ENCODE data around the gene CFAP65. TPM values are rescaled to one million over a fixed set of nuclear protein-coding genes. Genes with fewer than 3 reads are reported as not detected.

Gene CFAP65
- total and polyA plus RNA-seq, 2 of the 13 experiments (the other 11 are each of a cell fraction or from before 2014, with no cell fraction given), result 0.05 TPM; not detected in 1

DNA sequence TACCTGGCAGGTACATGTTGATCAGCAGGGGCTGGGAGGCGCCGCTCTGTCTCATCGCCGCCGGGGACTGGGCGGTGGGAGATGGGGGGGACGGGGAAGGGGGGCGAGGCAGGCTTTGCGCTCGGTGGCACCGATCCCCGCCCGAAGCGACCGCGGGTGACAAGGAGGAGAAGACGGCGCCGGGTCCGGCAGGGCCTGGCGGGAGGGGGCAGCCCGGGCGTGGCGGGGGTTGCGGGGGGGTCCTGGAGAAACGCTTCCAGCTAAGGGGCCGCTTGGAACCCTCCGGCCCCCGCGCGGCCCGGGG lies 56.3 kb downstream of the CFAP65 start, which contains the start of gene FEV:
Gene FEV, minus strand, starts transcription at position 164 of the 304 bp plus-strand sequence. Its CDS starts 109 bp downstream, at position 55.
- TF ChIP-seq ZMYM3 (CRISPR knock-in tag; IDR thresholded peaks at IDR 0.05) (no peak), HNRNPLL (IDR thresholded peaks at IDR 0.05; ENCODE audit: low read depth, low read length, poor library complexity, severe bottlenecking) (no peak), ARNT (IDR thresholded peaks at IDR 0.05) (no peak), ZNF775 (CRISPR knock-in tag; IDR thresholded peaks at IDR 0.05; ENCODE audit: borderline replicate concordance) (no peak), ZZZ3 (CRISPR knock-in tag; IDR thresholded peaks at IDR 0.05; ENCODE audit: borderline replicate concordance) (no peak), NFATC3 (CRISPR knock-in tag; IDR thresholded peaks at IDR 0.05) (no peak), ZNF138 (CRISPR knock-in tag; IDR thresholded peaks at IDR 0.05; ENCODE audit: low read depth) (no peak), HNRNPH1 (optimal IDR thresholded peaks at IDR 0.05; ENCODE audit: low read depth, low read length) (no peak), GATAD2A (CRISPR knock-in tag; IDR thresholded peaks at IDR 0.05) (no peak), CAMTA2 (CRISPR knock-in tag; IDR thresholded peaks at IDR 0.05; ENCODE audit: borderline replicate concordance) (no peak), MAFK (conservative IDR thresholded peaks at IDR 0.05 in 1 of 2, IDR thresholded peaks at IDR 0.05 in 1 of 2; ENCODE audit: low read length in 2 of 2) (no peak), FOXA1 (IDR thresholded peaks at IDR 0.05) (no peak), FOXA1 (CRISPR knock-in tag; IDR thresholded peaks at IDR 0.05) (no peak), ZSCAN29 (CRISPR knock-in tag; conservative IDR thresholded peaks at IDR 0.05) (no peak), CREM (IDR thresholded peaks at IDR 0.05) (no peak), CREM (CRISPR knock-in tag; IDR thresholded peaks at IDR 0.05) (no peak), LCORL (IDR thresholded peaks at IDR 0.05) (no peak), LCORL (CRISPR knock-in tag; IDR thresholded peaks at IDR 0.05) (no peak), ZNF101 (CRISPR knock-in tag; IDR thresholded peaks at IDR 0.05; ENCODE audit: borderline replicate concordance, low read depth) (no peak), PTBP1 (IDR thresholded peaks at IDR 0.05; ENCODE audit: low read depth, low read length, poor library complexity, severe bottlenecking) (no peak)
- TF ChIP-seq, protein P1, sequence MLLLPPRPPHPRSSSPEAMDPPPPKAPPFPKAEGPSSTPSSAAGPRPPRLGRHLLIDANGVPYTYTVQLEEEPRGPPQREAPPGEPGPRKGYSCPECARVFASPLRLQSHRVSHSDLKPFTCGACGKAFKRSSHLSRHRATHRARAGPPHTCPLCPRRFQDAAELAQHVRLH (CRISPR knock-in tag; IDR thresholded peaks at IDR 0.05; ENCODE audit: borderline replicate concordance, low read depth), result no peak
- CTCF ChIA-PET (ENCODE audit: low intra/inter-chr PET ratio, low total read pairs), result no interaction called here
- POLR2A ChIA-PET, result no interaction called here
- no peak for ATAC-seq
- FAIRE-seq, result no peak
- H3K79me2 ChIP-seq (ENCODE audit: insufficient read depth, low read length), result no peaks in the 10 kb centered on the region
- no peak within 1 kb of the TSS for H3K4me3 ChIP-seq (replicated peaks in 1 of 3; ENCODE audit: insufficient read depth in 1 of 3, low read depth in 2 of 3, low read length in 3 of 3)
- BruUV-seq (replicated peaks), result no TSS peak
- H3K27me3 ChIP-seq (ENCODE audit: control insufficient read depth in 1 of 2, insufficient read depth in 2 of 2, low read length in 2 of 2), result peaks cover 42 to 87% of the 10 kb centered on the region in 2 experiments
- no peaks in the 10 kb centered on the region for H3K36me3 ChIP-seq (replicated peaks in 1 of 2; ENCODE audit: control insufficient read depth in 1 of 2, insufficient read depth in 2 of 2, low read length in 2 of 2)
- peaks cover 10% of the 10 kb centered on the region; the same call in 1 of the 2 replicates for H4K20me1 ChIP-seq (ENCODE audit: insufficient read depth, low read length)
- peaks cover 11% of the 10 kb centered on the region; the same call in 1 of the 2 replicates for H3K4me1 ChIP-seq (ENCODE audit: insufficient read depth, low read length)
- WGBS (ENCODE audit: low lambda C conversion rate), result 28% methylated on average over 27 of the region's 32 CpGs
- no peak for DNase-seq (ENCODE audit: low spot score)
- no peak within 1 kb of the TSS for H3K9ac ChIP-seq (ENCODE audit: insufficient read depth, low read depth, low read length)
- H2AFZ ChIP-seq (ENCODE audit: low read length), result no peak within 1 kb of the TSS
- in situ Hi-C loops (cut with HindIII; ENCODE audit: extremely low pct_ligation_motif_present, low pct_unique_long_range_greater_than_20kb), result no loop called here
- H3K27ac ChIP-seq (ENCODE audit: extremely low read length, insufficient read depth, low read length), result no peak within 1 kb of the TSS
- H3K4me2 ChIP-seq (ENCODE audit: low read depth, low read length), result no peak within 1 kb of the TSS
- intact Hi-C loops (cut with micrococcal nuclease; ENCODE audit: unreplicated experiment), result loop anchor here (10.0 kb wide), 1 partner anchor 120 kb away; no protein-coding TSS in a partner anchor
- no peaks in the 10 kb centered on the region for H3K9me3 ChIP-seq (ENCODE audit: low read length)

Measured in HepG2 (cell line).